IPS DF 6.9 (cell line): Measurements from ENCODE around the gene CTCF.

Source experiments
- DNase-seq: peaks from one replicate; pipeline ENCODE4 v3.0.0-alpha.2; 2013; ENCODE audit warnings: low read depth, low spot score
- H3K27ac ChIP-seq: one replicate; pipeline ENCODE4 v1.5.1; 2013; ENCODE audit warnings: low read length, control low read depth
- H3K27me3 ChIP-seq: 2 replicates; pipeline ENCODE4 v1.6.1; 2013; ENCODE audit warnings: mild to moderate bottlenecking, low read length; ENCODE audit not compliant: control insufficient read depth, insufficient read depth
- H3K36me3 ChIP-seq: 2 replicates; pipeline ENCODE4 v1.6.1; 2013; ENCODE audit warnings: low read length; ENCODE audit not compliant: control insufficient read depth, insufficient read depth
- H3K4me1 ChIP-seq: 2 replicates; pipeline ENCODE4 v1.6.1; 2013; ENCODE audit warnings: low read length; ENCODE audit not compliant: control insufficient read depth, insufficient read depth
- H3K4me3 ChIP-seq: 2 replicates; pipeline ENCODE4 v1.5.1; 2013; ENCODE audit warnings: mild to moderate bottlenecking, low read length
- H3K9me3 ChIP-seq: 2 replicates; pipeline ENCODE4 v1.6.1; 2013; ENCODE audit warnings: low read length, inconsistent platforms; ENCODE audit not compliant: control insufficient read depth, insufficient read depth
- WGBS: extraction: QIAGEN DNeasy Blood & Tissue Kit; methylation state at CpG from one replicate; pipeline ENCODE4 v1.1.7; 2013; ENCODE audit warnings: mixed read lengths, missing lambda C conversion rate; ENCODE audit not compliant: insufficient read length, insufficient coverage; 5-methylcytosine and 5-hydroxymethylcytosine counted together

CTCF gene

GRCh38 chr16:67650023-67650422 is 87.7 kb downstream of the CTCF start:
- no peak overlapping the region for H3K27ac ChIP-seq
- no peak for DNase-seq
- H3K4me3 ChIP-seq = no peak overlapping the region
- peaks cover 8% of the 10 kb centered on the region for H3K36me3 ChIP-seq
- H3K9me3 ChIP-seq = no peaks in the 10 kb centered on the region
- peaks cover 7% of the 10 kb centered on the region for H3K4me1 ChIP-seq
- H3K27me3 ChIP-seq = no peaks in the 10 kb centered on the region
- WGBS = no CpG with 5 or more reads among the region's 8 CpGs

GRCh38 chr16:67651039-67651438 is 88.7 kb downstream of the CTCF start:
- Histone ChIP-seq H3K9me3 (no peaks in the 10 kb centered on the region), H3K4me1 (peaks cover 6% of the 10 kb centered on the region), H3K4me3 (no peak overlapping the region), H3K27me3 (no peaks in the 10 kb centered on the region), H3K27ac (no peak overlapping the region), H3K36me3 (peaks cover 8% of the 10 kb centered on the region)
- no CpG with 5 or more reads among the region's 7 CpGs for WGBS
- DNase-seq = no peak

GRCh38 chr16:67651847-67652246 is 89.5 kb downstream of the CTCF start:
- Histone ChIP-seq H3K27ac (no peak overlapping the region), H3K4me1 (peaks cover 5% of the 10 kb centered on the region), H3K27me3 (no peaks in the 10 kb centered on the region), H3K36me3 (peaks cover 8% of the 10 kb centered on the region), H3K4me3 (no peak overlapping the region), H3K9me3 (no peaks in the 10 kb centered on the region)
- no peak for DNase-seq
- WGBS = no CpG with 5 or more reads among the region's 4 CpGs

- peak overlapping the region; percentile 55; the same call in 1 of the 2 replicates for H3K4me3 ChIP-seq
- no CpG with 5 or more reads among the region's 59 CpGs for WGBS
- DNase-seq = no peak
Observed at GRCh38 chr16:67652578-67653127, 90.3 kb downstream of the CTCF start.

GRCh38 chr16:67653128-67653788 is 90.9 kb downstream of the CTCF start:
- peaks cover 11% of the 10 kb centered on the region for H3K36me3 ChIP-seq

More at GRCh38 chr16:67652578-67653127, 90.3 kb downstream of the CTCF start:
- Histone ChIP-seq H3K9me3 (no peaks in the 10 kb centered on the region), H3K36me3 (peaks cover 8% of the 10 kb centered on the region), H3K27ac (no peak overlapping the region), H3K27me3 (no peaks in the 10 kb centered on the region), H3K4me1 (peaks cover 5% of the 10 kb centered on the region)

GRCh38 chr16:67653789-67654402 is 91.6 kb downstream of the CTCF start:
- DNase-seq = no peak
- no CpG with 5 or more reads among the region's 25 CpGs for WGBS
- Histone ChIP-seq H3K9me3 (no peaks in the 10 kb centered on the region), H3K4me3 (peak overlapping the region; percentile 55; the same call in 1 of the 2 replicates), H3K27ac (no peak overlapping the region), H3K4me1 (peaks cover 7% of the 10 kb centered on the region), H3K36me3 (peaks cover 13% of the 10 kb centered on the region), H3K27me3 (no peaks in the 10 kb centered on the region)

More at GRCh38 chr16:67653128-67653788, 90.9 kb downstream of the CTCF start:
- H3K27ac ChIP-seq = no peak overlapping the region
- no peaks in the 10 kb centered on the region for H3K27me3 ChIP-seq
- peak overlapping the region; percentile 55; the same call in 1 of the 2 replicates for H3K4me3 ChIP-seq
- H3K4me1 ChIP-seq = peaks cover 5% of the 10 kb centered on the region
- no peak for DNase-seq
- WGBS = no CpG with 5 or more reads among the region's 68 CpGs
- H3K9me3 ChIP-seq = no peaks in the 10 kb centered on the region

- Histone ChIP-seq H3K4me3 (no peak overlapping the region), H3K27ac (no peak overlapping the region)
- no CpG with 5 or more reads among the region's 30 CpGs for WGBS
Observed at GRCh38 chr16:67654403-67654911, 92.1 kb downstream of the CTCF start.

GRCh38 chr16:67655363-67655762 is 93.0 kb downstream of the CTCF start:
- peaks cover 11% of the 10 kb centered on the region for H3K36me3 ChIP-seq
- H3K27ac ChIP-seq = no peak overlapping the region
- H3K9me3 ChIP-seq = no peaks in the 10 kb centered on the region
- DNase-seq = no peak
- no peaks in the 10 kb centered on the region for H3K27me3 ChIP-seq
- H3K4me3 ChIP-seq = no peak overlapping the region
- no CpG with 5 or more reads among the region's 4 CpGs for WGBS
- H3K4me1 ChIP-seq = peaks cover 7% of the 10 kb centered on the region

More at GRCh38 chr16:67654403-67654911, 92.1 kb downstream of the CTCF start:
- no peaks in the 10 kb centered on the region for H3K27me3 ChIP-seq
- no peaks in the 10 kb centered on the region for H3K9me3 ChIP-seq
- no peak for DNase-seq
- peaks cover 11% of the 10 kb centered on the region for H3K36me3 ChIP-seq
- peaks cover 10% of the 10 kb centered on the region for H3K4me1 ChIP-seq

- H3K27me3 ChIP-seq = no peaks in the 10 kb centered on the region
- no peak for DNase-seq
- no peak overlapping the region for H3K4me3 ChIP-seq
- no peak overlapping the region for H3K27ac ChIP-seq
- H3K36me3 ChIP-seq = peaks cover 10% of the 10 kb centered on the region
- no peaks in the 10 kb centered on the region for H3K9me3 ChIP-seq
- WGBS = no CpG with 5 or more reads among the region's 9 CpGs
- peaks cover 7% of the 10 kb centered on the region for H3K4me1 ChIP-seq
Observed at GRCh38 chr16:67656344-67657016, 94.2 kb downstream of the CTCF start.

- H3K36me3 ChIP-seq = peaks cover 6% of the 10 kb centered on the region; the same call in 1 of the 2 replicates
- no CpG with 5 or more reads among the region's 16 CpGs for WGBS
- no peak overlapping the region for H3K4me3 ChIP-seq
- no peak for DNase-seq
- peaks cover 7% of the 10 kb centered on the region for H3K4me1 ChIP-seq
- H3K27ac ChIP-seq = no peak overlapping the region
- H3K27me3 ChIP-seq = no peaks in the 10 kb centered on the region
- H3K9me3 ChIP-seq = no peaks in the 10 kb centered on the region
Observed at GRCh38 chr16:67657017-67657608, 94.8 kb downstream of the CTCF start.
